Muscle of arm (tissue), 12 donors: ENCODE data around the gene CBX7. TPM values are rescaled to one million over a fixed set of nuclear protein-coding genes. Genes with fewer than 3 reads are reported as not detected.

Experiments
- DNase-seq: peaks from one replicate; pipeline ENCODE4 v3.0.0-alpha.2; 2013
- polyA plus RNA-seq, 12 donors: library from polyadenylated mRNA; unstranded; fragments of 120-200 nt; gene quantifications; one replicate each; pipeline ENCODE4 v1.2.1, GENCODE V29; 2013; ENCODE audit not compliant: insufficient read length in 12 of 12

The CBX7 gene
- polyA plus RNA-seq, 12 donors = 2.4 to 7.5 (median 3.7) TPM; not detected in 1

- no peak for DNase-seq
These were observed 24.0 kb downstream of the CBX7 start for GRCh38 chr22:39128508-39128907.

GRCh38 chr22:39125622-39126021 is 26.9 kb downstream of the CBX7 start:
- no peak for DNase-seq

GRCh38 chr22:39123751-39124581 is 28.5 kb downstream of the CBX7 start:
- no peak for DNase-seq

- DNase-seq = no peak
These were observed 29.6 kb downstream of the CBX7 start for GRCh38 chr22:39122772-39123470.

GRCh38 chr22:39120983-39121382 is 31.5 kb downstream of the CBX7 start:
- DNase-seq = no peak

GRCh38 chr22:39117585-39118191 is 34.8 kb downstream of the CBX7 start:
- DNase-seq = peak; percentile 34

- DNase-seq = no peak
These were observed 36.4 kb downstream of the CBX7 start for GRCh38 chr22:39115977-39116621.

GRCh38 chr22:39115570-39115969 is 36.9 kb downstream of the CBX7 start:
- no peak for DNase-seq

- no peak for DNase-seq
These were observed 38.4 kb downstream of the CBX7 start for GRCh38 chr22:39114112-39114511.

GRCh38 chr22:39110631-39111561 is 41.6 kb downstream of the CBX7 start:
- no peak for DNase-seq

GRCh38 chr22:39109361-39109760 is 43.1 kb downstream of the CBX7 start:
- no peak for DNase-seq

GRCh38 chr22:39108487-39108886 is 44.0 kb downstream of the CBX7 start:
- DNase-seq = no peak

- no peak for DNase-seq
These were observed 46.2 kb downstream of the CBX7 start for GRCh38 chr22:39106326-39106725.

- DNase-seq = no peak
These were observed 49.0 kb downstream of the CBX7 start for GRCh38 chr22:39103431-39103830.

- no peak for DNase-seq
These were observed 51.3 kb downstream of the CBX7 start for GRCh38 chr22:39101226-39101625.

- DNase-seq = no peak
These were observed 53.9 kb downstream of the CBX7 start for GRCh38 chr22:39098576-39098975.

GRCh38 chr22:39098026-39098425 is 54.5 kb downstream of the CBX7 start:
- no peak for DNase-seq

- DNase-seq = no peak
These were observed 55.1 kb downstream of the CBX7 start, which contains the start of gene APOBEC3H for GRCh38 chr22:39097098-39098020. APOBEC3H (plus strand) TSS chr22:39097244; CDS start chr22:39100279, 3,035 bp downstream.

GRCh38 chr22:39095971-39096370 is 56.5 kb downstream of the CBX7 start:
- no peak for DNase-seq
